Measurements from ENCODE around the gene EVI5.

GRCh38 chr1:92543131-92544055, 241.5 kb downstream of the EVI5 start:
- TF ChIP-seq, protein P1, sequence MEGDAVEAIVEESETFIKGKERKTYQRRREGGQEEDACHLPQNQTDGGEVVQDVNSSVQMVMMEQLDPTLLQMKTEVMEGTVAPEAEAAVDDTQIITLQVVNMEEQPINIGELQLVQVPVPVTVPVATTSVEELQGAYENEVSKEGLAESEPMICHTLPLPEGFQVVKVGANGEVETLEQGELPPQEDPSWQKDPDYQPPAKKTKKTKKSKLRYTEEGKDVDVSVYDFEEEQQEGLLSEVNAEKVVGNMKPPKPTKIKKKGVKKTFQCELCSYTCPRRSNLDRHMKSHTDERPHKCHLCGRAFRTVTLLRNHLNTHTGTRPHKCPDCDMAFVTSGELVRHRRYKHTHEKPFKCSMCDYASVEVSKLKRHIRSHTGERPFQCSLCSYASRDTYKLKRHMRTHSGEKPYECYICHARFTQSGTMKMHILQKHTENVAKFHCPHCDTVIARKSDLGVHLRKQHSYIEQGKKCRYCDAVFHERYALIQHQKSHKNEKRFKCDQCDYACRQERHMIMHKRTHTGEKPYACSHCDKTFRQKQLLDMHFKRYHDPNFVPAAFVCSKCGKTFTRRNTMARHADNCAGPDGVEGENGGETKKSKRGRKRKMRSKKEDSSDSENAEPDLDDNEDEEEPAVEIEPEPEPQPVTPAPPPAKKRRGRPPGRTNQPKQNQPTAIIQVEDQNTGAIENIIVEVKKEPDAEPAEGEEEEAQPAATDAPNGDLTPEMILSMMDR (IDR thresholded peaks at IDR 0.05; ENCODE audit: poor library complexity): no peak
- no peak for TF ChIP-seq EZH2 (IDR thresholded peaks at IDR 0.05; ENCODE audit: borderline replicate concordance)

All from hepatocyte (in vitro differentiated cells).